K562 (cell line): ENCODE results near the gene CD46. TPM values are rescaled to one million over a fixed set of nuclear protein-coding genes. Genes with fewer than 3 reads are reported as not detected.
"Not testable (repeated sequence)": the region's sequence is repeated elsewhere in the genome, so short reads cannot be mapped to it uniquely, and the experiment has no call there.

ENCODE experiments used
- ATAC-seq: fragments of 200-7000 bp; cut with Tn5 transposase; 3 replicates; pipeline ENCODE4 v1.9.1; 2020; ENCODE audit warnings: moderate library complexity
- BruUV-seq: library from RNA; stranded (reverse); fragments of 400-500 nt; replicated peaks from 2 replicates; lab custom pipeline; 2021; lab: Mats Ljungman, UMichigan
- CTCF ChIA-PET: fragments of 300-600 bp; formaldehyde crosslinking; extraction: SDS; loops from one replicate; lab custom pipeline; 2021; ENCODE audit warnings: low intra/inter-chr PET ratio; lab: Yijun Ruan, JAX
- POLR2A ChIA-PET: fragments of 300-600, 350-650 bp; sonication (Branson Sonifier 250); formaldehyde crosslinking; extraction: SDS; loops from one replicate; lab custom pipeline; 2021; ENCODE audit warnings: antibody characterized with exemption, inconsistent platforms; lab: Yijun Ruan, JAX
- DNase-seq, 4 experiments: peaks; one replicate each; pipeline versions ENCODE4 v3.0.0 to v3.0.0-alpha.2; 2011 to 2018; ENCODE audit warnings: low spot score in 3 of 4, mixed read lengths in 3 of 4; ENCODE audit errors: extremely low read depth in 1 of 4
- FAIRE-seq: peaks from 2 replicates; lab custom pipeline; 2011; peaks lifted over from hg19 to GRCh38; lab: Jason Lieb, UNC
- H2AFZ ChIP-seq: 2 replicates; pipeline ENCODE4 v1.6.0; 2011; ENCODE audit warnings: low read depth, low read length, control low read depth, inconsistent platforms
- H3K27ac ChIP-seq: fragments of 200-600 bp; 3 replicates; pipeline ENCODE4 v1.8.0; 2011; ENCODE audit warnings: low read depth, mild to moderate bottlenecking, control low read depth, inconsistent platforms, low read length, moderate library complexity, mixed read lengths; ENCODE audit errors: extremely low read depth
- H3K27me3 ChIP-seq, 2 experiments: fragments of 300-600 bp in 1 of 2; 2 replicates in 1 of 2; 3 replicates in 1 of 2; pipeline versions ENCODE4 v1.6.0 to v1.8.0; 2011; ENCODE audit warnings: inconsistent platforms in 2 of 2, low read length in 2 of 2, mild to moderate bottlenecking in 1 of 2, mixed read lengths in 1 of 2, moderate library complexity in 1 of 2; ENCODE audit not compliant: control insufficient read depth in 2 of 2, insufficient read depth in 2 of 2
- H3K36me3 ChIP-seq: fragments of 300-600 bp; 3 replicates; pipeline ENCODE4 v1.8.0; 2011; ENCODE audit warnings: mild to moderate bottlenecking, low read length, inconsistent platforms; ENCODE audit not compliant: control insufficient read depth, insufficient read depth
- H3K4me1 ChIP-seq, 2 experiments: fragments of 200-600 bp in 1 of 2; replicated peaks in 1 of 2; 2 replicates in 1 of 2; 3 replicates in 1 of 2; pipeline versions ENCODE4 v1.5.1 to v1.8.0; 2011; ENCODE audit warnings: inconsistent platforms in 2 of 2, low read length in 2 of 2, mild to moderate bottlenecking in 1 of 2, mixed read lengths in 1 of 2, moderate library complexity in 1 of 2; ENCODE audit not compliant: control insufficient read depth in 2 of 2, insufficient read depth in 2 of 2
- H3K4me2 ChIP-seq: 2 replicates; pipeline ENCODE4 v1.6.1; 2011; ENCODE audit warnings: low read length, control low read depth, inconsistent platforms, mixed read lengths; ENCODE audit not compliant: insufficient read depth
- H3K4me3 ChIP-seq: fragments of 200-600 bp; sonication (generic), shearing (Covaris generic); 2 replicates; pipeline ENCODE4 v1.5.1; 2016; ENCODE audit warnings: control low read depth, inconsistent platforms
- H3K79me2 ChIP-seq: fragments of 200-600 bp; 3 replicates; pipeline ENCODE4 v1.8.0; 2011; ENCODE audit warnings: low read length, inconsistent platforms; ENCODE audit not compliant: control insufficient read depth, insufficient read depth
- H3K9ac ChIP-seq, 2 experiments: 2 replicates each; pipeline versions ENCODE4 v1.6.0 to v1.6.1; 2011; ENCODE audit warnings: low read depth in 2 of 2, low read length in 2 of 2, control low read depth in 1 of 2, inconsistent platforms in 1 of 2, mild to moderate bottlenecking in 1 of 2, mixed read lengths in 1 of 2; ENCODE audit not compliant: insufficient read depth in 1 of 2
- H3K9me1 ChIP-seq: one replicate; pipeline ENCODE4 v1.6.0; 2011; ENCODE audit warnings: inconsistent platforms, mild to moderate bottlenecking, low read length, moderate library complexity; ENCODE audit not compliant: control insufficient read depth, insufficient read depth
- H3K9me3 ChIP-seq: replicated peaks from 2 replicates; pipeline ENCODE4 v1.5.1; 2011; ENCODE audit warnings: low read depth, low read length, inconsistent platforms; ENCODE audit not compliant: control insufficient read depth, insufficient read depth
- H4K20me1 ChIP-seq: replicated peaks from 2 replicates; pipeline ENCODE4 v1.6.1; 2011; ENCODE audit warnings: low read length, inconsistent platforms, mixed read lengths; ENCODE audit not compliant: control insufficient read depth, insufficient read depth
- CBX3 ChIP-seq, 2 experiments: IDR thresholded peaks; 1 replicate in 1 of 2; 2 replicates in 1 of 2; pipeline ENCODE4 v1.6.1; 2012; ENCODE audit warnings: inconsistent platforms in 2 of 2, low read length in 2 of 2, borderline replicate concordance in 1 of 2, control low read depth in 1 of 2
- KLF6 ChIP-seq: fragments of 250-450 bp; sonication (Bioruptor Pico); IDR thresholded peaks from 2 replicates; pipeline ENCODE4 v1.4.0; 2020; ENCODE audit warnings: mild to moderate bottlenecking, moderate library complexity, borderline replicate concordance
- MGA ChIP-seq: fragments of 450-650 bp; IDR thresholded peaks from 2 replicates; pipeline ENCODE4 v1.6.1; 2016; ENCODE audit warnings: mild to moderate bottlenecking, moderate library complexity
- PKNOX1 ChIP-seq: fragments of 450-650 bp; IDR thresholded peaks from 2 replicates; pipeline ENCODE4 v1.6.1; 2016
- SOX6 ChIP-seq: fragments of 450-650 bp; IDR thresholded peaks from 2 replicates; pipeline ENCODE4 v1.6.1; 2014; ENCODE audit warnings: mild to moderate bottlenecking
- VEZF1 ChIP-seq: fragments of 200-800 bp; sonication (Bioruptor generic); IDR thresholded peaks from 2 replicates; pipeline ENCODE4 v1.6.1; 2017; ENCODE audit warnings: missing genetic modification characterization, missing compliant biosample characterization
- ZNF316 ChIP-seq: fragments of 450-650 bp; IDR thresholded peaks from 2 replicates; pipeline ENCODE4 v1.6.1; 2016
- WGBS: fragments of 100-300 bp; shearing (Covaris generic); methylation state at CpG from one replicate; pipeline ENCODE4 v1.1.6; 2016; ENCODE audit warnings: low coverage, mixed read lengths; ENCODE audit not compliant: insufficient coverage; ENCODE audit errors: missing lambda C conversion rate; 5-methylcytosine and 5-hydroxymethylcytosine counted together
- in situ Hi-C: fragments of 300-500 bp; cut with MboI; formaldehyde crosslinking; loops from 4 replicates; pipeline ENCODE4 v1.15.0; 2018; ENCODE audit warnings: inconsistent platforms, mixed read lengths
- intact Hi-C: fragments of 100-400 bp; cut with micrococcal nuclease; formaldehyde crosslinking; loops from 2 replicates; pipeline ENCODE4 v1.14.2; 2022
- polyA plus RNA-seq, 8 experiments: library from polyadenylated mRNA; depleted of rRNA in 4 of 8; stranded (reverse) in 5 of 8; unstranded in 3 of 8; fragments of >200 nt; fragmentation: Nextera tagmentation in 2 of 8; fragmentation: Illumina TruSeq in 1 of 8; extraction: Ambion mirVana in 2 of 8; extraction: Trizol in 1 of 8; gene quantifications; 2 replicates each; pipeline versions ENCODE4 v1.2.1 to v1.2.3, GENCODE V29; 2011 to 2014; ENCODE audit warnings: inconsistent platforms in 1 of 8, missing spikeins in 1 of 8
- total RNA-seq, 7 experiments: library from RNA; depleted of rRNA in 6 of 7; stranded (reverse); fragments of >200 nt in 6 of 7; fragmentation: Illumina TruSeq in 2 of 7; extraction: Trizol in 2 of 7; gene quantifications; 2 replicates each; pipeline versions ENCODE4 v1.2.1 to v1.2.3, GENCODE V29; 2011 to 2021; ENCODE audit warnings: low replicate concordance in 1 of 7

The CD46 gene
- total and polyA plus RNA-seq, 9 of the 15 experiments (the other 6 are each of a cell fraction or from before 2014, with no cell fraction given) = 87.9 to 374 (median 156) TPM

GRCh38 chr1:207728200-207728858 lies 23.5 kb upstream of the CD46 start:
- H3K4me3 ChIP-seq, H3K9ac ChIP-seq, intact Hi-C loops, H3K4me2 ChIP-seq, H3K79me2 ChIP-seq, H4K20me1 ChIP-seq, H3K4me1 ChIP-seq, BruUV-seq, H3K27me3 ChIP-seq, CTCF ChIA-PET, in situ Hi-C loops, H3K9me1 ChIP-seq, H2AFZ ChIP-seq: not testable (repeated sequence)
- peak overlapping the region; percentile 51; the same call in 2 of the 3 replicates for H3K27ac ChIP-seq
- peaks cover 30% of the 10 kb centered on the region for H3K9me3 ChIP-seq
- DNase-seq (peak in 2 of 4 experiments; percentile 21 to 64), FAIRE-seq (peak; percentile 79), ATAC-seq (peak; percentile 85)
- POLR2A ChIA-PET = interaction anchor here (0.8 kb wide), 1 partner anchor 18 kb away, joined by 5 read pairs; no protein-coding TSS in a partner anchor
- peaks cover 30% of the 10 kb centered on the region for H3K36me3 ChIP-seq
- 65% methylated on average over 4 of the region's 4 CpGs for WGBS
- TF ChIP-seq CBX3 (IDR thresholded peaks at IDR 0.05; ENCODE audit: borderline replicate concordance in 1 of 2, low read length in 2 of 2) (peak in 1 of 2 experiments; percentile 18; a peak in 1 of 3 replicates), KLF6 (peak; percentile 67; the same call in 1 of the 2 replicates), PKNOX1 (peak; percentile 89), SOX6 (0 out of 2 replicates have a peak, but pooled peaks have one; percentile 42), VEZF1 (CRISPR knock-in tag) (peak; percentile 34; the same call in 1 of the 2 replicates), ZNF316 (peak; percentile 25; the same call in 1 of the 2 replicates), MGA (peak; percentile 80)
